A549 treated with RU486 at 1 μM for 4 hours (cell line): Measurements from ENCODE around the gene NDUFA7. TPM values are rescaled to one million over a fixed set of nuclear protein-coding genes. Genes with fewer than 3 reads are reported as not detected.

Experiments used
- total RNA-seq: library from RNA; stranded (reverse); fragments of 200-300 nt; extraction: Qiagen RNA extraction; gene quantifications from 5 replicates; pipeline ENCODE4 v1.2.3, GENCODE V29; 2022; ENCODE audit warnings: low read depth

Gene NDUFA7
- total RNA-seq = 61.8 to 100 TPM (median 87.9 TPM) in 5 replicates

DNA sequence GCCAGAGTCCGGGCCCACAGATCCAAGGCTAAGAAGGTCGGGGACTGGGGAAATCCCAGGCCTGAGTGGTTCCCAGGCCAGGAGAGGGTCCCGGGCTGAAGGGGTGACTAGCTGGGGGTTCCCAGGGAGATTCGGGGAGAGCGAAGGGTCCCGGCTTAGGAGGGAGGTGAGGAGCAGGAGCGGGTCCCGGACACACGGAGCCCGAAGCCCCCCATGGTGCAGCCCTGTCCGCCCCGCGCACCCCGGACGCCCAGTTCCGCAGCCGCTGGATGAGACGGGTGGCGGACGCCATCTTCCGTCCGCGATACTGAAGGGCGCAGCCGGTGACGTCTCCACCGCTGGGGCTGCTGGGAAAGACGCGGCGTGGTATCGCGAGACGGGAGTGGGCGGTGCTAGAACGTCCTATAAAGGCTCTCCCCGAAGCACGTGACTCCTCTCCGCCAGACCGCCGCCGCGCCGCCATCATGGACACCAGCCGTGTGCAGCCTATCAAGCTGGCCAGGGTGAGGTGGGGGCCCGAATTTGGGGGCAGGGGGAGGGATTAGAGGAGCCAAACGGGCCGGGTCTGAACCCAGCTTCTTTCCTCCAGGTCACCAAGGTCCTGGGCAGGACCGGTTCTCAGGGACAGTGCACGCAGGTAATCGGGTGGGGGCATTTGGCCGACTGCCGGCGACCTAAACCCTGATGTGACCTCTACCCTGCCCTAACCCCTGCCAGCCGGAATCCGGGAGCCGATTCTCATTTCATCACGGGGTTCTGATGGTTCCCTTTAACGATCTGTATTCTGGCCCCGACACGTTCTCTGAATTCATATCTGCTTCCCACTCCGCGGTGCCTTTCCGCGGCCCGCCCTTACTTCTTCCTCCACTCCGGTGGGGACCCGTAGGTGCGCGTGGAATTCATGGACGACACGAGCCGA, at the start of gene NDUFA7, which contains the start of gene RPS28:
Gene NDUFA7 (minus strand): TSS at position 309 of the 919 bp plus-strand sequence. CDS start 17 bp downstream, at position 292.
Gene RPS28 (plus strand): TSS at position 430 of the 919 bp plus-strand sequence. CDS start 35 bp downstream, at position 465.

DNA sequence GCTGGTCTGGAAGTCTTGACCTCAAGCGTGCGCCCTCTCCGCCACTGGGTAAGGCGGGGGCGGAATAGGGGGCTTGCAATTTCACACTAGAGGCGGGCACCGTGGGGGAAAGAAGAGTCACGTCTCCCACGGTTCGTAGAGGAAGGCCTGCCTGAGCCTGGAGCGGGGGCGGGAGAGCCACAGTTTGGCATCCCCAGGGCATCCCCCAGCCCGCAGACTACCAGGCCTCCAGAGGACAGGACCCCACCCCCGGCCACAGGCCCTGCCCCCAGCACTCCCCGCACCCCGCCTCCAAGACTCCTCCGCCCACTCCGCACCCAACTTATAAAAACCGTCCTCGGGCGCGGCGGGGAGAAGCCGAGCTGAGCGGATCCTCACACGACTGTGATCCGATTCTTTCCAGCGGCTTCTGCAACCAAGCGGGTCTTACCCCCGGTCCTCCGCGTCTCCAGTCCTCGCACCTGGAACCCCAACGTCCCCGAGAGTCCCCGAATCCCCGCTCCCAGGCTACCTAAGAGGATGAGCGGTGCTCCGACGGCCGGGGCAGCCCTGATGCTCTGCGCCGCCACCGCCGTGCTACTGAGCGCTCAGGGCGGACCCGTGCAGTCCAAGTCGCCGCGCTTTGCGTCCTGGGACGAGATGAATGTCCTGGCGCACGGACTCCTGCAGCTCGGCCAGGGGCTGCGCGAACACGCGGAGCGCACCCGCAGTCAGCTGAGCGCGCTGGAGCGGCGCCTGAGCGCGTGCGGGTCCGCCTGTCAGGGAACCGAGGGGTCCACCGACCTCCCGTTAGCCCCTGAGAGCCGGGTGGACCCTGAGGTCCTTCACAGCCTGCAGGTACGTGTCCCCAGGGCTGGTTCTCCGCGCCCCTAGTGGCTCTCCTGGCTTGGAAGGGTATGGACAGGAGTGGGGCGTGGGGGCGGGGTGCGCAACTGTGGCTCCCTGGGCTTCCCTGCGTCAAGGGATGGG, 42.9 kb upstream of the NDUFA7 start, which contains the start of gene ANGPTL4:
Gene ANGPTL4 (plus strand): TSS at position 353 of the 969 bp plus-strand sequence. CDS start 167 bp downstream, at position 520.

DNA sequence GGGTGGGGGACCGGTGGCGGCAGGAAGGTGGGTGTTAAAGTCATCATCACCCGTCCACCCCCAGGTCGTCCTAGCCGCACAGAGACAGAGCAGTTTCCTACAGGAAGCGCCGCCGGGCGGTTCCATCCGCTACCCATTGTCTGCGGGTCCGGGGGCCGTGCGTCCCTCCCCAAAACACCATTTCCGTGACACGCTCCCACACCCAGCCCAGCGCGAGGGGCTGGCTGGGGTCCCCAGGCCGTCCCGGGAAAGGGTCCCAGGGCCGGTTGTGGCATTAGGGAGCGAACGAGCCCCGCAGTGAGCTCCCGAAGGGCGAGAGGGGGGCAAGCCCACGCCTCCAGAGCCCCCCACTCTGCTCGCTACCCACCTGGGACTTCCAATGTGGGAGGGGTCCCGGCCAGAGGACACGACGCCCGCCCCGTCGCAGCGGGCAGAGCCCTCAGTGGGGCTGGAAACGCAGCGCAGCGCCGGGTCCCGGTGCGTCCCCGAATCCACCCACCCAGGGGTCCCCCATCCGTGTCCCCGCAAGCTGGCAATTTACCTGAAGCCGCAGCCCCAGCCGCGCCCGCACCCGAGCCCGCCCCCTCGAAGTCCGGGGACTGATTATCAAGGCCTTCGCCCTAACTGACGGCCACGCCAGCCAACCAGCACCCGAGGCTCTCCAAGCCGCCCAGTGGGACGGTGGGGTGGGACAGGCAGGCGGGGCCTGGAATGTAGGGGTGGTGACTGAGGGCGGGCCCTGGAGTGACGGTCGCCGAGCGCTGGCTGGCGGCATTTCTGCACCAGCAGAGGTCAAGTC, 21.7 kb upstream of the NDUFA7 start, which contains the start of gene KANK3:
Gene KANK3 (minus strand): TSS at position 579 of the 799 bp plus-strand sequence. CDS start 5,434 bp downstream, outside the sequence.

DNA sequence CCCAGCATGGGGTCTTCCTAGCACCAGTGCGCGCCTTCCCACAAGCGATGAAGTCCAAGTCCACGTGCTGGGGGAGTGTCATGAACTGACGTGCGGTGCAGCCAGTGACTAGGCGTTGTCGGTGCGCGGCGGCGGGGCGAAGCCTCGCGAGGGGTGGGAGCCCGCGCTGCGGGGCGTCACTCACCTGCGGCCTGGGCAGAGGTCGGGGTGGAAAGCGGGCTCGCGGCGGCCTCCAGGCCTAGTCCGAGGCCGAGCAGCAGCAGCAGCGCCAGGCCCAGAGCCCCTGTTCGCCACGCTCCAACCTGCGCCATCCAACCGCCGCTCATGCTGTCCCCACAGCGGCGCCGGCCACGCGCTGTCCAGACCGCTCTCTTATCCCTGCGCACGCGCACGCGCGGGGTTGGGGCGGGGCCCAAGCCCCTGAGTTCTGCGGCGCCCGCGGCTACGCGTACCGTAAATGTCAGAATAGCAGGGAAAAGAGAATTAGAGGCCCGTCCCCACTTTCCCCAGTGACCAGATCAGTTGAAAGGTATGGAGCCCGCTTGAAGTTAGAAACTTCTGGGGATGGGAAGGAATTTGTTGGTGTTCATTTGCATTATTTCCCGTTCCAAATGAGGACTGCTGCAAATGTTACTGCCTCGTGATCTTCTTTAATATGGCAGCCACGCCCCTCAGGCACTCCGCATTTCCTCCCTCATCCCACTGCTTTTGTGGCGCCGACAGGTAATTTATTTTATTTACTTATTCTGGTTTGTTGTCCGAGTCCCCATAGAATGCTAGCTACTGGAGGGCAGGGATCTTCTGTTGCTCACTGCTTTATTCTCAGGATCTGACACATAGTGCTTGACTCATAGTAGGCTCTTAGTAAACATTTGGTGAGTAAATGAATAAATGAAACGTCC, 13.0 kb downstream of the NDUFA7 start, which contains the start of gene CD320:
Gene CD320 (minus strand): TSS at position 394 of the 902 bp plus-strand sequence. CDS start 68 bp downstream, at position 326.

Other genes with a start within 250 kb of the NDUFA7 start
- not detected in 5 replicates for gene FBN3, start 171.8 kb downstream of the NDUFA7 start, total RNA-seq
- 2.6 to 3.0 TPM (median 2.8 TPM) in 5 replicates for gene CERS4, start 112.0 kb downstream of the NDUFA7 start, total RNA-seq
- 59.2 to 102 TPM (median 95.8 TPM) in 5 replicates for gene CD320, start 13.0 kb downstream of the NDUFA7 start, total RNA-seq
- gene RPS28, start 121 bp upstream of the NDUFA7 start, total RNA-seq = 389 to 881 TPM (median 855 TPM) in 5 replicates
- gene KANK3, start 21.9 kb upstream of the NDUFA7 start, total RNA-seq = 4.0 to 4.7 TPM (median 4.3 TPM) in 5 replicates
- gene ANGPTL4, start 42.8 kb upstream of the NDUFA7 start, total RNA-seq = 148 to 236 TPM (median 180 TPM) in 5 replicates
- gene RAB11B, start 69.0 kb upstream of the NDUFA7 start, total RNA-seq = 84.0 to 105 TPM (median 95.6 TPM) in 5 replicates
- gene MARCHF2, start 91.9 kb upstream of the NDUFA7 start, total RNA-seq = 14.9 to 19.0 TPM (median 16.5 TPM) in 5 replicates
- 221 to 292 TPM (median 241 TPM) in 5 replicates for gene HNRNPM, start 123.6 kb upstream of the NDUFA7 start, total RNA-seq
- gene PRAM1, start 181.3 kb upstream of the NDUFA7 start, total RNA-seq = 0.17 to 0.31 TPM (median 0.28 TPM) in 3 of 5 replicates, not detected in the others
- gene ZNF414, start 192.8 kb upstream of the NDUFA7 start, total RNA-seq = 14.2 to 19.0 TPM (median 17.5 TPM) in 5 replicates